Mucosa of rectum (tissue), 2 donors: Measurements from ENCODE around the gene POLR1A.
A peak's percentile ranks its signal among the peaks of the same experiment; 100 is the strongest.

Source experiments
- H3K27ac ChIP-seq, 2 donors: one replicate each; pipeline ENCODE4 v1.7.0; 2013; ENCODE audit warnings: inconsistent platforms in 2 of 2, low read depth in 2 of 2, low read length in 2 of 2
- H3K27me3 ChIP-seq, 2 donors: one replicate each; pipeline ENCODE4 v1.7.0; 2013; ENCODE audit warnings: low read length in 2 of 2; ENCODE audit not compliant: control insufficient read depth in 2 of 2, insufficient read depth in 2 of 2
- H3K36me3 ChIP-seq, 2 donors: one replicate each; pipeline ENCODE4 v1.7.0; 2013; ENCODE audit warnings: low read length in 2 of 2; ENCODE audit not compliant: control insufficient read depth in 2 of 2, insufficient read depth in 2 of 2
- H3K4me1 ChIP-seq, 2 donors: one replicate each; pipeline ENCODE4 v1.7.0; 2013; ENCODE audit warnings: low read length in 2 of 2, mild to moderate bottlenecking in 1 of 2; ENCODE audit not compliant: control insufficient read depth in 2 of 2, insufficient read depth in 2 of 2
- H3K4me3 ChIP-seq, 2 donors: one replicate each; pipeline ENCODE4 v1.7.0; 2013; ENCODE audit warnings: low read length in 2 of 2
- H3K9ac ChIP-seq, 2 donors: one replicate each; pipeline ENCODE4 v1.7.0; 2013; ENCODE audit warnings: low read length in 2 of 2, low read depth in 1 of 2, mild to moderate bottlenecking in 1 of 2
- H3K9me3 ChIP-seq, 2 donors: one replicate each; pipeline ENCODE4 v1.7.0; 2013; ENCODE audit warnings: low read length in 2 of 2; ENCODE audit not compliant: control insufficient read depth in 2 of 2
- donor health status: healthy.
- donor health status: Normal muscosa, but diverticular disease.

The POLR1A gene

GRCh38 chr2:86105252-86105968 lies at the start of gene POLR1A:
TSS of gene POLR1A (minus strand) at chr2:86105886. CDS start at chr2:86105776, 110 bp downstream.
- no peaks in the 10 kb centered on the region for H3K27me3 ChIP-seq
- H3K4me3 ChIP-seq, result peak within 1 kb of the TSS; percentile 89 to 99
- peak within 1 kb of the TSS; percentile 77 to 89 for H3K9ac ChIP-seq
- H3K4me1 ChIP-seq, result peaks cover 11 to 17% of the 10 kb centered on the region in 2 donors
- H3K36me3 ChIP-seq, result peaks cover 11 to 28% of the 10 kb centered on the region in 2 donors
- H3K27ac ChIP-seq, result peak within 1 kb of the TSS; percentile 68 to 79
- H3K9me3 ChIP-seq, result no peaks in the 10 kb centered on the region

GRCh38 chr2:86150502-86150901 lies 44.8 kb upstream of the POLR1A start:
- Histone ChIP-seq H3K36me3 (peaks cover 59% of the 10 kb centered on the region in 2 donors), H3K4me3 (no peak overlapping the region), H3K27ac (no peak overlapping the region), H3K9me3 (no peaks in the 10 kb centered on the region), H3K4me1 (no peaks in the 10 kb centered on the region), H3K27me3 (no peaks in the 10 kb centered on the region), H3K9ac (no peak overlapping the region)

- H3K4me3 ChIP-seq, result no peak overlapping the region
- no peak overlapping the region for H3K9ac ChIP-seq
- no peaks in the 10 kb centered on the region for H3K4me1 ChIP-seq
- H3K27ac ChIP-seq, result no peak overlapping the region
- H3K9me3 ChIP-seq, result no peaks in the 10 kb centered on the region
- H3K27me3 ChIP-seq, result no peaks in the 10 kb centered on the region
- peaks cover 63 to 71% of the 10 kb centered on the region in 2 donors for H3K36me3 ChIP-seq
These were observed 42.1 kb upstream of the POLR1A start for GRCh38 chr2:86147793-86148192.

GRCh38 chr2:86143926-86144685 lies 38.4 kb upstream of the POLR1A start:
- H3K9ac ChIP-seq, result no peak overlapping the region
- no peak overlapping the region for H3K27ac ChIP-seq
- no peak overlapping the region for H3K4me3 ChIP-seq
- no peaks in the 10 kb centered on the region for H3K9me3 ChIP-seq
- no peaks in the 10 kb centered on the region for H3K27me3 ChIP-seq
- H3K36me3 ChIP-seq, result peaks cover 55 to 70% of the 10 kb centered on the region in 2 donors
- H3K4me1 ChIP-seq, result no peaks in the 10 kb centered on the region

GRCh38 chr2:86143307-86143706 lies 37.6 kb upstream of the POLR1A start:
- no peak overlapping the region for H3K4me3 ChIP-seq
- peaks cover 51 to 72% of the 10 kb centered on the region in 2 donors for H3K36me3 ChIP-seq
- H3K4me1 ChIP-seq, result no peaks in the 10 kb centered on the region
- no peaks in the 10 kb centered on the region for H3K27me3 ChIP-seq
- no peak overlapping the region for H3K9ac ChIP-seq
- no peaks in the 10 kb centered on the region for H3K9me3 ChIP-seq
- H3K27ac ChIP-seq, result no peak overlapping the region

- H3K27ac ChIP-seq, result no peak overlapping the region
- H3K9me3 ChIP-seq, result no peaks in the 10 kb centered on the region
- no peaks in the 10 kb centered on the region for H3K4me1 ChIP-seq
- H3K36me3 ChIP-seq, result peaks cover 52 to 73% of the 10 kb centered on the region in 2 donors
- H3K9ac ChIP-seq, result no peak overlapping the region
- no peaks in the 10 kb centered on the region for H3K27me3 ChIP-seq
- H3K4me3 ChIP-seq, result no peak overlapping the region
These were observed 37.0 kb upstream of the POLR1A start for GRCh38 chr2:86142436-86143257.

- Histone ChIP-seq H3K4me1 (no peaks in the 10 kb centered on the region), H3K9ac (no peak overlapping the region), H3K27me3 (no peaks in the 10 kb centered on the region), H3K9me3 (no peaks in the 10 kb centered on the region), H3K36me3 (peaks cover 57 to 76% of the 10 kb centered on the region in 2 donors), H3K4me3 (no peak overlapping the region), H3K27ac (no peak overlapping the region)
These were observed 35.3 kb upstream of the POLR1A start for GRCh38 chr2:86140969-86141392.

GRCh38 chr2:86139981-86140380 lies 34.3 kb upstream of the POLR1A start:
- H3K9ac ChIP-seq, result no peak overlapping the region
- no peaks in the 10 kb centered on the region for H3K4me1 ChIP-seq
- no peak overlapping the region for H3K27ac ChIP-seq
- no peak overlapping the region for H3K4me3 ChIP-seq
- no peaks in the 10 kb centered on the region for H3K27me3 ChIP-seq
- peaks cover 60 to 78% of the 10 kb centered on the region in 2 donors for H3K36me3 ChIP-seq
- H3K9me3 ChIP-seq, result no peaks in the 10 kb centered on the region

- no peaks in the 10 kb centered on the region for H3K27me3 ChIP-seq
- H3K36me3 ChIP-seq, result peaks cover 62 to 78% of the 10 kb centered on the region in 2 donors
These were observed 33.3 kb upstream of the POLR1A start for GRCh38 chr2:86138736-86139625.

More at GRCh38 chr2:86138736-86139625, 33.3 kb upstream of the POLR1A start:
- no peak overlapping the region for H3K4me3 ChIP-seq
- H3K9ac ChIP-seq, result no peak overlapping the region
- no peaks in the 10 kb centered on the region for H3K9me3 ChIP-seq
- no peaks in the 10 kb centered on the region for H3K4me1 ChIP-seq
- H3K27ac ChIP-seq, result no peak overlapping the region
